Right atrium auricular region (tissue), 2 donors: ENCODE results near the gene MBTPS1. TPM values are rescaled to one million over a fixed set of nuclear protein-coding genes. Genes with fewer than 3 reads are reported as not detected.

Source experiments
- DNase-seq: peaks from one replicate; pipeline ENCODE4 v3.0.0-alpha.2; 2019; ENCODE audit warnings: low spot score
- H3K27ac ChIP-seq, 2 donors: fragments of 200-600 bp; sonication (generic); 1 replicate in 1 of 2; 2 replicates in 1 of 2; pipeline ENCODE4 v1.5.1; 2016 to 2019
- H3K27me3 ChIP-seq, 2 donors: fragments of 200-600 bp; sonication (generic); one replicate each; pipeline versions ENCODE4 v1.5.1 to v1.6.0; 2017 to 2019
- H3K36me3 ChIP-seq: fragments of 200-600 bp; sonication (generic); one replicate; pipeline ENCODE4 v1.5.1; 2016
- H3K4me1 ChIP-seq, 2 donors: fragments of 200-600 bp; sonication (generic); one replicate each; pipeline versions ENCODE4 v1.5.1 to v1.6.0; 2017 to 2019
- H3K4me3 ChIP-seq, 2 donors: fragments of 200-600 bp; sonication (generic); 1 replicate in 1 of 2; 2 replicates in 1 of 2; pipeline ENCODE4 v1.5.1; 2017 to 2019; ENCODE audit warnings: mild to moderate bottlenecking in 1 of 2, moderate library complexity in 1 of 2
- H3K9me3 ChIP-seq, 2 donors: fragments of 200-600 bp; sonication (generic); one replicate each; pipeline ENCODE4 v1.5.1; 2019
- total RNA-seq, 2 donors: library from RNA; depleted of rRNA; stranded (reverse); fragments of >200 nt; gene quantifications; one replicate each; pipeline ENCODE4 v1.1.0, GENCODE V29; 2016
- TF ChIP-seq, protein P1 (sequence below), 2 donors: fragments of 200-600 bp; sonication (generic); IDR thresholded peaks; one replicate each; pipeline ENCODE4 v1.5.1; 2019; ENCODE audit warnings: antibody characterized with exemption in 2 of 2

Gene MBTPS1
- total RNA-seq, 2 donors from 2014 or later = 75.3 to 77.5 TPM

DNA sequence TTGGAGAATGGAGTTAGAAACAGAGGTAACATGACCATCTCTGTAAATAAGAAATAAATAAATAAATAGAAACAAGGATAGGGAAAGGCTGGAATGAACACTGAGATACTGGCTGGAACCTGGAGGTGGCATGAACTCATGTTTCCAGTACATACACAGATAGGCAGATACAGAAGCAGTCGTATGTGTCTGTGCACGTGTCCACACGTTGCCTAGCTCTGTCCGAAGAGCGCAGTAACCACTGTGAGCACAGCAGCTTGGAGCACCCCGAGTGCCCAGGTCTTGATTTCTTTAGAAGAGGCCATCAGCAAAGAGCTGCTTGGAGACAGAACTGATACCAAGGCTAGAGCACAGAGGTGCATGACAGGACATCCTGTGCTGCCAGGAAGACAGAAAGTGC lies 37.1 kb downstream of the MBTPS1 start:
- H3K4me3 ChIP-seq = no peak overlapping the region
- H3K36me3 ChIP-seq = peaks cover 63% of the 10 kb centered on the region
- no peak for DNase-seq
- TF ChIP-seq, protein P1, sequence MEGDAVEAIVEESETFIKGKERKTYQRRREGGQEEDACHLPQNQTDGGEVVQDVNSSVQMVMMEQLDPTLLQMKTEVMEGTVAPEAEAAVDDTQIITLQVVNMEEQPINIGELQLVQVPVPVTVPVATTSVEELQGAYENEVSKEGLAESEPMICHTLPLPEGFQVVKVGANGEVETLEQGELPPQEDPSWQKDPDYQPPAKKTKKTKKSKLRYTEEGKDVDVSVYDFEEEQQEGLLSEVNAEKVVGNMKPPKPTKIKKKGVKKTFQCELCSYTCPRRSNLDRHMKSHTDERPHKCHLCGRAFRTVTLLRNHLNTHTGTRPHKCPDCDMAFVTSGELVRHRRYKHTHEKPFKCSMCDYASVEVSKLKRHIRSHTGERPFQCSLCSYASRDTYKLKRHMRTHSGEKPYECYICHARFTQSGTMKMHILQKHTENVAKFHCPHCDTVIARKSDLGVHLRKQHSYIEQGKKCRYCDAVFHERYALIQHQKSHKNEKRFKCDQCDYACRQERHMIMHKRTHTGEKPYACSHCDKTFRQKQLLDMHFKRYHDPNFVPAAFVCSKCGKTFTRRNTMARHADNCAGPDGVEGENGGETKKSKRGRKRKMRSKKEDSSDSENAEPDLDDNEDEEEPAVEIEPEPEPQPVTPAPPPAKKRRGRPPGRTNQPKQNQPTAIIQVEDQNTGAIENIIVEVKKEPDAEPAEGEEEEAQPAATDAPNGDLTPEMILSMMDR (IDR thresholded peaks at IDR 0.05) = no peak
- no peaks in the 10 kb centered on the region for H3K9me3 ChIP-seq
- H3K27ac ChIP-seq = peak overlapping the region; percentile 61 to 62
- H3K4me1 ChIP-seq = peaks cover 0 to 33% of the 10 kb centered on the region in 2 donors
- H3K27me3 ChIP-seq = no peaks in the 10 kb centered on the region

- H3K27ac ChIP-seq = peak overlapping the region; percentile 81 to 87
- H3K4me1 ChIP-seq = peaks cover 0 to 25% of the 10 kb centered on the region in 2 donors
- TF ChIP-seq, protein P1 (IDR thresholded peaks at IDR 0.05) = no peak
- no peaks in the 10 kb centered on the region for H3K9me3 ChIP-seq
- no peak for DNase-seq
- peaks cover 61% of the 10 kb centered on the region for H3K36me3 ChIP-seq
- no peaks in the 10 kb centered on the region for H3K27me3 ChIP-seq
- H3K4me3 ChIP-seq = no peak overlapping the region
These were observed 41.4 kb downstream of the MBTPS1 start for GRCh38 chr16:84075376-84075775.

- H3K4me1 ChIP-seq = peaks cover 0 to 20% of the 10 kb centered on the region in 2 donors
- H3K27ac ChIP-seq = peak overlapping the region; percentile 81 to 87
- H3K4me3 ChIP-seq = no peak overlapping the region
- no peaks in the 10 kb centered on the region for H3K9me3 ChIP-seq
- H3K27me3 ChIP-seq = no peaks in the 10 kb centered on the region
- H3K36me3 ChIP-seq = peaks cover 64% of the 10 kb centered on the region
- DNase-seq = no peak
- TF ChIP-seq, protein P1 (IDR thresholded peaks at IDR 0.05) = no peak
These were observed 42.0 kb downstream of the MBTPS1 start for GRCh38 chr16:84074721-84075120.

GRCh38 chr16:84072014-84072413 lies 44.7 kb downstream of the MBTPS1 start:
- Histone ChIP-seq H3K27ac (peak overlapping the region; percentile 26 to 33), H3K4me3 (no peak overlapping the region), H3K36me3 (peaks cover 79% of the 10 kb centered on the region), H3K27me3 (no peaks in the 10 kb centered on the region), H3K9me3 (no peaks in the 10 kb centered on the region), H3K4me1 (peaks cover 0 to 15% of the 10 kb centered on the region in 2 donors)
- DNase-seq = no peak
- TF ChIP-seq, protein P1 (IDR thresholded peaks at IDR 0.05) = no peak

DNA sequence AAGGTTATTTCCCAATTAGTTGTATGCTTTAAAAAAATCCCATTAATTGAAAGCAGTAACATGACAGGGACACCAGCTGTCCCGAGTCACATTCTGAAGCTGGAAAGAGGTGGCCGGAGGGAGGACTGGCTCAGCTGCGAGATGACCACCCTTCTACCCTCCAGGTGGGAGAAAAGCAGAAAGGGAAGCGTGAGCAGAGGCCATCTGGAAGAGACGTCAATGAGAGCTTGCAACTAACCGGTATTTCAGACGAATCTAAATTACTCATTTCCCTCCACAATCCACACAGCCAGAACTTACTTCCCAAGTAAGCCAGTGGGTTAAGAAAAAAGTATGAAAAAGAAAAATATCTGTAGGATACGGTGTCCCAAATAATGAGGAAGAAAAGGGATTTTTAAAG lies 45.6 kb downstream of the MBTPS1 start:
- DNase-seq = no peak
- Histone ChIP-seq H3K27ac (no peak overlapping the region), H3K4me3 (no peak overlapping the region), H3K4me1 (peaks cover 0 to 15% of the 10 kb centered on the region in 2 donors), H3K9me3 (no peaks in the 10 kb centered on the region), H3K36me3 (peaks cover 83% of the 10 kb centered on the region), H3K27me3 (no peaks in the 10 kb centered on the region)
- TF ChIP-seq, protein P1 (IDR thresholded peaks at IDR 0.05) = no peak

- Histone ChIP-seq H3K36me3 (peaks cover 85% of the 10 kb centered on the region), H3K27ac (no peak overlapping the region)
- DNase-seq = no peak
These were observed 47.2 kb downstream of the MBTPS1 start for GRCh38 chr16:84069540-84069939.

More at GRCh38 chr16:84069540-84069939, 47.2 kb downstream of the MBTPS1 start:
- Histone ChIP-seq H3K9me3 (no peaks in the 10 kb centered on the region), H3K27me3 (no peaks in the 10 kb centered on the region), H3K4me1 (peaks cover 0 to 10% of the 10 kb centered on the region in 2 donors), H3K4me3 (no peak overlapping the region)
- TF ChIP-seq, protein P1 (IDR thresholded peaks at IDR 0.05) = no peak
